K562 (cell line): Measurements from ENCODE around the gene PLEKHM2. TPM values are rescaled to one million over a fixed set of nuclear protein-coding genes. Genes with fewer than 3 reads are reported as not detected.

Source experiments
- ARID2 ChIP-seq: fragments of 450-650 bp; IDR thresholded peaks from 2 replicates; pipeline ENCODE4 v1.6.1; 2017; ENCODE audit warnings: antibody characterized with exemption, mild to moderate bottlenecking
- HNRNPUL1 ChIP-seq: fragments of 200-400 bp; formaldehyde crosslinking; IDR thresholded peaks from 2 replicates; pipeline ENCODE4 v1.6.1; 2017; ENCODE audit warnings: low read length
- KAT7 ChIP-seq: sonication (generic); formaldehyde crosslinking; IDR thresholded peaks from 2 replicates; pipeline ENCODE4 v1.8.0; 2022; ENCODE audit warnings: missing genetic modification reagents, mild to moderate bottlenecking, borderline replicate concordance
- KHSRP ChIP-seq: fragments of 450-650 bp; IDR thresholded peaks from 2 replicates; pipeline ENCODE4 v1.6.1; 2017
- NR2F6 ChIP-seq: fragments of 450-650 bp; formaldehyde crosslinking; IDR thresholded peaks from 2 replicates; pipeline ENCODE4 v1.4.0; 2020; ENCODE audit warnings: mild to moderate bottlenecking
- NRF1 ChIP-seq, 2 experiments: fragments of 450-650 bp; IDR thresholded peaks in 1 of 2; conservative IDR thresholded peaks in 1 of 2; 2 replicates each; pipeline ENCODE4 v1.6.1; 2014; ENCODE audit warnings: mild to moderate bottlenecking in 2 of 2
- RFX1 ChIP-seq: fragments of 450-650 bp; IDR thresholded peaks from 2 replicates; pipeline ENCODE4 v1.6.1; 2016; ENCODE audit warnings: mild to moderate bottlenecking, moderate library complexity
- STAT5A ChIP-seq: IDR thresholded peaks from 2 replicates; pipeline ENCODE4 v1.6.1; 2012; ENCODE audit warnings: low read length, inconsistent platforms, borderline replicate concordance
- TEAD2 ChIP-seq: fragments of 450-650 bp; IDR thresholded peaks from 2 replicates; pipeline ENCODE4 v1.6.1; 2016; ENCODE audit warnings: missing genetic modification characterization, control low read depth, missing compliant biosample characterization
- TSC22D4 ChIP-seq: fragments of 450-650 bp; IDR thresholded peaks from 2 replicates; pipeline ENCODE4 v1.6.1; 2016; ENCODE audit warnings: missing genetic modification characterization, missing biosample characterization, control low read depth
- ZBTB12 ChIP-seq: fragments of 250-450 bp; sonication (Bioruptor Pico); IDR thresholded peaks from 2 replicates; pipeline ENCODE4 v1.4.0; 2020
- ZFP30 ChIP-seq: fragments of 250-450 bp; sonication (Bioruptor Pico); IDR thresholded peaks from 2 replicates; pipeline ENCODE4 v1.8.0; 2022; ENCODE audit warnings: moderate library complexity, mild to moderate bottlenecking, inconsistent platforms, borderline replicate concordance
- ZNF184 ChIP-seq: sonication (generic); formaldehyde crosslinking; IDR thresholded peaks from 2 replicates; pipeline ENCODE4 v1.5.0; 2020; ENCODE audit warnings: missing genetic modification reagents
- ZNF263 ChIP-seq: sonication (generic); formaldehyde crosslinking; IDR thresholded peaks from 2 replicates; pipeline ENCODE4 v1.8.0; 2022; ENCODE audit warnings: mild to moderate bottlenecking, missing genetic modification reagents, borderline replicate concordance
- ZNF280A ChIP-seq: fragments of 450-650 bp; IDR thresholded peaks from 2 replicates; pipeline ENCODE4 v1.6.1; 2018; ENCODE audit warnings: mild to moderate bottlenecking, low read depth; ENCODE audit not compliant: partially characterized antibody
- ZNF444 ChIP-seq: fragments of 250-450 bp; sonication (Bioruptor Pico); IDR thresholded peaks from 2 replicates; pipeline ENCODE4 v1.4.0; 2020; ENCODE audit warnings: mild to moderate bottlenecking, moderate library complexity
- ZZZ3 ChIP-seq: fragments of 450-650 bp; IDR thresholded peaks from 2 replicates; pipeline ENCODE4 v1.6.1; 2016; ENCODE audit warnings: antibody characterized with exemption, mild to moderate bottlenecking, moderate library complexity
- polyA plus RNA-seq, 8 experiments: library from polyadenylated mRNA; depleted of rRNA in 4 of 8; stranded (reverse) in 5 of 8; unstranded in 3 of 8; fragments of >200 nt; fragmentation: Nextera tagmentation in 2 of 8; fragmentation: Illumina TruSeq in 1 of 8; extraction: Ambion mirVana in 2 of 8; extraction: Trizol in 1 of 8; gene quantifications; 2 replicates each; pipeline versions ENCODE4 v1.2.1 to v1.2.3, GENCODE V29; 2011 to 2014; ENCODE audit warnings: inconsistent platforms in 1 of 8, missing spikeins in 1 of 8
- total RNA-seq, 7 experiments: library from RNA; depleted of rRNA in 6 of 7; stranded (reverse); fragments of >200 nt in 6 of 7; fragmentation: Illumina TruSeq in 2 of 7; extraction: Trizol in 2 of 7; gene quantifications; 2 replicates each; pipeline versions ENCODE4 v1.2.1 to v1.2.3, GENCODE V29; 2011 to 2021; ENCODE audit warnings: low replicate concordance in 1 of 7
- TF ChIP-seq, protein P1 (sequence below), 3 experiments: fragments of 200-800 bp in 1 of 3; fragments of 250-450 bp in 1 of 3; fragments of 450-650 bp in 1 of 3; sonication (Bioruptor Pico) in 1 of 3; sonication (Bioruptor generic) in 1 of 3; formaldehyde crosslinking in 1 of 3; IDR thresholded peaks; 2 replicates each; pipeline versions ENCODE4 v1.6.1 to v1.8.0; 2016 to 2022; ENCODE audit warnings: mild to moderate bottlenecking in 2 of 3, missing genetic modification characterization in 2 of 3, missing compliant biosample characterization in 1 of 3, moderate library complexity in 1 of 3
- TF ChIP-seq, protein P2 (sequence below): fragments of 250-450 bp; sonication (Bioruptor Pico); IDR thresholded peaks from 2 replicates; pipeline ENCODE4 v1.5.0; 2021
- TF ChIP-seq, protein P3 (sequence below): fragments of 450-650 bp; formaldehyde crosslinking; IDR thresholded peaks from 2 replicates; pipeline ENCODE4 v1.4.0; 2022; ENCODE audit warnings: mild to moderate bottlenecking, moderate library complexity

The PLEKHM2 gene
- total and polyA plus RNA-seq, 9 of the 15 experiments (the other 6 are each of a cell fraction or from before 2014, with no cell fraction given): 0.27 to 63.7 (median 33.2) TPM

GRCh38 chr1:15684468-15685291, 560 bp downstream of the PLEKHM2 start (continued):
- TF ChIP-seq, protein P1, sequence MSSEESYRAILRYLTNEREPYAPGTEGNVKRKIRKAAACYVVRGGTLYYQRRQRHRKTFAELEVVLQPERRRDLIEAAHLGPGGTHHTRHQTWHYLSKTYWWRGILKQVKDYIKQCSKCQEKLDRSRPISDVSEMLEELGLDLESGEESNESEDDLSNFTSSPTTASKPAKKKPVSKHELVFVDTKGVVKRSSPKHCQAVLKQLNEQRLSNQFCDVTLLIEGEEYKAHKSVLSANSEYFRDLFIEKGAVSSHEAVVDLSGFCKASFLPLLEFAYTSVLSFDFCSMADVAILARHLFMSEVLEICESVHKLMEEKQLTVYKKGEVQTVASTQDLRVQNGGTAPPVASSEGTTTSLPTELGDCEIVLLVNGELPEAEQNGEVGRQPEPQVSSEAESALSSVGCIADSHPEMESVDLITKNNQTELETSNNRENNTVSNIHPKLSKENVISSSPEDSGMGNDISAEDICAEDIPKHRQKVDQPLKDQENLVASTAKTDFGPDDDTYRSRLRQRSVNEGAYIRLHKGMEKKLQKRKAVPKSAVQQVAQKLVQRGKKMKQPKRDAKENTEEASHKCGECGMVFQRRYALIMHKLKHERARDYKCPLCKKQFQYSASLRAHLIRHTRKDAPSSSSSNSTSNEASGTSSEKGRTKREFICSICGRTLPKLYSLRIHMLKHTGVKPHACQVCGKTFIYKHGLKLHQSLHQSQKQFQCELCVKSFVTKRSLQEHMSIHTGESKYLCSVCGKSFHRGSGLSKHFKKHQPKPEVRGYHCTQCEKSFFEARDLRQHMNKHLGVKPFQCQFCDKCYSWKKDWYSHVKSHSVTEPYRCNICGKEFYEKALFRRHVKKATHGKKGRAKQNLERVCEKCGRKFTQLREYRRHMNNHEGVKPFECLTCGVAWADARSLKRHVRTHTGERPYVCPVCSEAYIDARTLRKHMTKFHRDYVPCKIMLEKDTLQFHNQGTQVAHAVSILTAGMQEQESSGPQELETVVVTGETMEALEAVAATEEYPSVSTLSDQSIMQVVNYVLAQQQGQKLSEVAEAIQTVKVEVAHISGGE (CRISPR knock-in tag; IDR thresholded peaks at IDR 0.05): peak in 1 of 3 experiments; percentile 53; a peak in 1 of 6 replicates
- TF ChIP-seq TSC22D4 (tag): no peak
- TF ChIP-seq, protein P2, sequence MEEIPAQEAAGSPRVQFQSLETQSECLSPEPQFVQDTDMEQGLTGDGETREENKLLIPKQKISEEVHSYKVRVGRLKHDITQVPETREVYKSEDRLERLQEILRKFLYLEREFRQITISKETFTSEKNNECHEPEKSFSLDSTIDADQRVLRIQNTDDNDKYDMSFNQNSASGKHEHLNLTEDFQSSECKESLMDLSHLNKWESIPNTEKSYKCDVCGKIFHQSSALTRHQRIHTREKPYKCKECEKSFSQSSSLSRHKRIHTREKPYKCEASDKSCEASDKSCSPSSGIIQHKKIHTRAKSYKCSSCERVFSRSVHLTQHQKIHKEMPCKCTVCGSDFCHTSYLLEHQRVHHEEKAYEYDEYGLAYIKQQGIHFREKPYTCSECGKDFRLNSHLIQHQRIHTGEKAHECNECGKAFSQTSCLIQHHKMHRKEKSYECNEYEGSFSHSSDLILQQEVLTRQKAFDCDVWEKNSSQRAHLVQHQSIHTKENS (CRISPR knock-in tag): no peak
- TF ChIP-seq ZFP30 (CRISPR knock-in tag): no peak
- no peak for TF ChIP-seq NR2F6 (CRISPR knock-in tag)
- no peak for TF ChIP-seq ZNF444
- peak; percentile 40; the same call in 1 of the 2 replicates for TF ChIP-seq KAT7 (CRISPR knock-in tag)
- TF ChIP-seq ZNF184 (CRISPR knock-in tag): no peak
- TF ChIP-seq ARID2: no peak
- TF ChIP-seq ZNF280A: no peak
- no peak for TF ChIP-seq ZNF263 (CRISPR knock-in tag)
- TF ChIP-seq HNRNPUL1: no peak
- no peak for TF ChIP-seq STAT5A
- TF ChIP-seq ZZZ3: no peak
- TF ChIP-seq NRF1 (conservative IDR thresholded peaks at IDR 0.05 in 1 of 2, IDR thresholded peaks at IDR 0.05 in 1 of 2): no peak
- TF ChIP-seq KHSRP: no peak
- no peak for TF ChIP-seq RFX1
- TF ChIP-seq TEAD2 (tag): no peak
- TF ChIP-seq ZBTB12 (CRISPR knock-in tag): no peak
- TF ChIP-seq, protein P3, sequence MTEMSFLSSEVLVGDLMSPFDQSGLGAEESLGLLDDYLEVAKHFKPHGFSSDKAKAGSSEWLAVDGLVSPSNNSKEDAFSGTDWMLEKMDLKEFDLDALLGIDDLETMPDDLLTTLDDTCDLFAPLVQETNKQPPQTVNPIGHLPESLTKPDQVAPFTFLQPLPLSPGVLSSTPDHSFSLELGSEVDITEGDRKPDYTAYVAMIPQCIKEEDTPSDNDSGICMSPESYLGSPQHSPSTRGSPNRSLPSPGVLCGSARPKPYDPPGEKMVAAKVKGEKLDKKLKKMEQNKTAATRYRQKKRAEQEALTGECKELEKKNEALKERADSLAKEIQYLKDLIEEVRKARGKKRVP (CRISPR knock-in tag): no peak
